Hepatocyte (in vitro differentiated cells): ENCODE measurements around the gene ITPRIPL1.

Experiments
- EZH2phosphoT487 ChIP-seq: fragments of 200-600 bp; sonication (generic); IDR thresholded peaks from one replicate; pipeline ENCODE4 v1.6.1; 2018; ENCODE audit warnings: antibody characterized with exemption, mild to moderate bottlenecking, low read depth, moderate library complexity; ENCODE audit not compliant: unreplicated experiment, severe bottlenecking
- TF ChIP-seq, protein P1 (sequence below): fragments of 200-600 bp; sonication (generic); IDR thresholded peaks from 2 replicates; pipeline ENCODE4 v1.5.1; 2016; ENCODE audit warnings: antibody characterized with exemption, mild to moderate bottlenecking; ENCODE audit not compliant: poor library complexity

DNA sequence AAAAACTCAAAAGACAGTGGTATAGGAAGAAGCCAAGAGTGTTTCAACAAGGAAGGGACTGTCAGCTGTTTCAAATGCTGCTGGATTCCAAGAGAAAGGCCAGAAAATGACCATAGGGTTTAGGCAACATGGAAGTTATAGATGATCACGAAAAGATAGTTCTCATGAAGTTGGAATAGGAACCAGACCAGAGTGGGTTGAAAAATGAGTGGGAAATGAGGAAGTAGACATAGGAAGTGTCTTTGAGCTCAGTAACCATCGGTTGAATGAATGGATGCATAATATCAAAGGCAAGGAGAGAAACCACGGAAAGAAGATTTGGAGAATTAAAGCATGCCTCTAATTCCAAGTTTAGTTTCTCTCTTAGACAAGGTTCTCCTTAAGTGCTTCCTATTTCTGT is 11.8 kb downstream of the ITPRIPL1 start:
- TF ChIP-seq, protein P1, sequence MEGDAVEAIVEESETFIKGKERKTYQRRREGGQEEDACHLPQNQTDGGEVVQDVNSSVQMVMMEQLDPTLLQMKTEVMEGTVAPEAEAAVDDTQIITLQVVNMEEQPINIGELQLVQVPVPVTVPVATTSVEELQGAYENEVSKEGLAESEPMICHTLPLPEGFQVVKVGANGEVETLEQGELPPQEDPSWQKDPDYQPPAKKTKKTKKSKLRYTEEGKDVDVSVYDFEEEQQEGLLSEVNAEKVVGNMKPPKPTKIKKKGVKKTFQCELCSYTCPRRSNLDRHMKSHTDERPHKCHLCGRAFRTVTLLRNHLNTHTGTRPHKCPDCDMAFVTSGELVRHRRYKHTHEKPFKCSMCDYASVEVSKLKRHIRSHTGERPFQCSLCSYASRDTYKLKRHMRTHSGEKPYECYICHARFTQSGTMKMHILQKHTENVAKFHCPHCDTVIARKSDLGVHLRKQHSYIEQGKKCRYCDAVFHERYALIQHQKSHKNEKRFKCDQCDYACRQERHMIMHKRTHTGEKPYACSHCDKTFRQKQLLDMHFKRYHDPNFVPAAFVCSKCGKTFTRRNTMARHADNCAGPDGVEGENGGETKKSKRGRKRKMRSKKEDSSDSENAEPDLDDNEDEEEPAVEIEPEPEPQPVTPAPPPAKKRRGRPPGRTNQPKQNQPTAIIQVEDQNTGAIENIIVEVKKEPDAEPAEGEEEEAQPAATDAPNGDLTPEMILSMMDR, result no peak
- TF ChIP-seq EZH2phosphoT487, result no peak
